C4-2B (cell line): ENCODE measurements around the gene CRAMP1.

ENCODE experiments used
- ZFX ChIP-seq: fragments of 450-650 bp; IDR thresholded peaks from 2 replicates; pipeline ENCODE4 v1.6.1; 2017
- TF ChIP-seq, protein P1 (sequence below): fragments of 450-650 bp; conservative IDR thresholded peaks from 2 replicates; pipeline ENCODE4 v1.5.1; 2017; ENCODE audit warnings: mild to moderate bottlenecking

DNA sequence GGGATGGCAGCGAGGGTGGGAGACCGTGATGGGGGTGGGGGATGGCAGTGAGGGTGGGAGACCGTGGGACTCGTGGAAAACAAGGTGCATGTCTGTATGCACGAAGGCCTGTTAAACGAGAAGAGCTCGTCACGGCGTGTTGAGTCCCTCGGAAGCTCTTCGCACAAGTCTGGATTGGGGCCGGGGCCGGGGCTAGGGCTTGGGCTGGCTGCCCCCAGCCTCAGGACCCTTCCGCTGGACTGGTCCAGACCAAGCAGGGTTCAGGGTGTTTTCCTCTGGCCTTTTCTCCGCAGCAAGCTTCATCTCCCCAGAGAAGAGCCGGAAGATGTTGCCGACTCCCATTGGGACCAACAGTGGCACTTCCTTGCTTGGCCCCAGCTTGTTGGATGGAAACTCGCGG lies 58.2 kb downstream of the CRAMP1 start:
- TF ChIP-seq, protein P1, sequence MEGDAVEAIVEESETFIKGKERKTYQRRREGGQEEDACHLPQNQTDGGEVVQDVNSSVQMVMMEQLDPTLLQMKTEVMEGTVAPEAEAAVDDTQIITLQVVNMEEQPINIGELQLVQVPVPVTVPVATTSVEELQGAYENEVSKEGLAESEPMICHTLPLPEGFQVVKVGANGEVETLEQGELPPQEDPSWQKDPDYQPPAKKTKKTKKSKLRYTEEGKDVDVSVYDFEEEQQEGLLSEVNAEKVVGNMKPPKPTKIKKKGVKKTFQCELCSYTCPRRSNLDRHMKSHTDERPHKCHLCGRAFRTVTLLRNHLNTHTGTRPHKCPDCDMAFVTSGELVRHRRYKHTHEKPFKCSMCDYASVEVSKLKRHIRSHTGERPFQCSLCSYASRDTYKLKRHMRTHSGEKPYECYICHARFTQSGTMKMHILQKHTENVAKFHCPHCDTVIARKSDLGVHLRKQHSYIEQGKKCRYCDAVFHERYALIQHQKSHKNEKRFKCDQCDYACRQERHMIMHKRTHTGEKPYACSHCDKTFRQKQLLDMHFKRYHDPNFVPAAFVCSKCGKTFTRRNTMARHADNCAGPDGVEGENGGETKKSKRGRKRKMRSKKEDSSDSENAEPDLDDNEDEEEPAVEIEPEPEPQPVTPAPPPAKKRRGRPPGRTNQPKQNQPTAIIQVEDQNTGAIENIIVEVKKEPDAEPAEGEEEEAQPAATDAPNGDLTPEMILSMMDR: no peak
- TF ChIP-seq ZFX: no peak
